HG03135 (cell line): ENCODE results near the gene TMEM114.

Experiments
- ATAC-seq: cut with Tn5 transposase; IDR thresholded peaks from one replicate; pipeline ENCODE4 v1.9.1; 2021; ENCODE audit warnings: mild to moderate bottlenecking, moderate library complexity; ENCODE audit not compliant: unreplicated experiment

TMEM114 gene

DNA sequence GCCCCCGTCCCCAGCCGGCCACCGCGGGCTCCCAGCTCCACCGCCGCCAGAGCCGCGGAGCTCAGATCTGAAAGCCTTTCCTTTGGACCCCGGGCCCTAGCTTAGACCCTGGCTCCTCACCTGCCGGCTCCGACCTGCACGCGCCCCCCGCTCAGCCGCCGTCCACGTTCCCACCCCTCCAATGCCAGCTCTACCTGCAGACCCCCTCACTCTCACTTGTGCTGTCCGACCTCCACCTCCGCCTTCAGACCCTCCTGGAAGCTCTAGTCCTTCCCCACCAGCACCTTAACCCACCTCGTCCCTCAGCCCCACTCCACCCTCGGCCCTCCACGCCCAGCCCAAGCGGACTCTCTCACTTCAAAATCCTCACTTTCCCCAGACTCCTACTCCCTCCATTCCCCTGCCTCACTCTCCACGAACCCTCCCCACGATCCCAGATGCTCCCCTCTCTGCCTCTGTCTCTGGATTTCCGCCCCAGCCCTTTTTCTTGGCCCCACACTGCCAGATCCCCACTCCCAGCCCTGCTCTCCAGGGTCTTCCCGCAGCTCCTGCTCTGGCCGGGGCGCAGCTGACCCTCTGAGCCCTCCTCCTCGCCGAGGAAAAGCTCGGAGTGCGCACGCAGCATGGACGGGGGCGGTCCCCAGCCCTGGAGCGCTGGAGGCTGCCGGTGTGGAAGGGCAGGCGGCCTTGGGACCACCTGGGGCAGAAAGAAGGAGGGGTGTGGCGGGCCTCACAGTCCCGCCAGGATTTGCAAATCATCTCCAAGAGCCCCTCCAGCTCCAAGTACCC is at the start of gene TMEM114:
Gene TMEM114, minus strand, starts transcription at position 612 of the 789 bp plus-strand sequence. CDS start 673 bp downstream, outside the sequence.
- no peak for ATAC-seq

DNA sequence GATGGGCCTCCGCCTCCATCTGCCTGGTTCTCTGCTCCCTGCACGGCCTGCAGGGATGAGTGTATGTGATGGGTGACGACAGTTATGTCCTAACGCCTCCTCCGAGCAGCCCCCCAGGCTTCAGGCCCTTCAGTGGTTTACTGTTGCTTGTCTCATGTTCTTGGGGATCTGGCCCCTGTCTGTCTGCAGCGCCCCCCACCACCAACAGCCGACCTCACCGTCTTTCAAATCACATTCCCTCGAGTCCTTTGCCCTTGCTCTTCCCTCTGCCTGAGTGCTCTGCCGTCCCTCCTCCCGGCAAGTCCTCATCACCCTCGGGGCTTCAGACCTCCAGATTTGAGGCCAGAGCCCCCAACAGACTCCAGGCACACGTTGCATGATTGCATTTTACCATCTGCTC is 49.4 kb upstream of the TMEM114 start:
- ATAC-seq: no peak

DNA sequence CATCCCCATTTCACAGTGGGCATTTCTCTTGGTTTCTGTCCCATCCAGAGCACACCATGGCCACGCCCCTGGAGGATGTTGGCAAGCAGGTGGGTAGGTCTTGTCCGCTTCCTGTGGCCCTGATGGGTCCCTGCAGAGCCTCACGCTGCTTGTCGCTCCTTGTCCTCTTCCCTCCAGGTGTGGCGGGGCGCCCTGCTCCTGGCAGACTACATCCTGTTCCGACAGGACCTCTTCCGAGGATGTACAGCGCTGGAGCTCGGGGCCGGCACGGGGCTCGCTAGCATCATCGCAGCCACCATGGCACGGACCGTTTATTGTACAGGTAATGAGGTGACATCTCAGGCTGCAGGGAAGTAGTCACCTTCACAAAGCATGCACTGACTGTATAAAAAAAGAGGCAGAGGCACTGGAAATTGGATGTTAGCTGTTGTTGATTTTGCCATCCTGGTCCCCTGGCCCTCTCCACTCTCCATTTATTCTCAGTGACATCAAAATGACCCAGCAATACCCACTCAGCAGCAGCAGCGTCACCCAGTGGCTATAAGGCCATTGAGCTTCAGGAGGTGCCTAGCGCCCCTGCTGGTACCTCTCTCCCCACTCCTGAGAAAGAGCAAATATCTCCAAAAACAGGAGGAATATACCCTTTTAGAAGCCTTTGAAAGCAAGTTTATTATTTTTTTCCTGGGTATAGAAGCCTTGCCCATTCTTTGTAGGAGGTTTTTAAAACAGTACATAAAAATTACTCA is 44.9 kb upstream of the TMEM114 start:
- no peak for ATAC-seq

DNA sequence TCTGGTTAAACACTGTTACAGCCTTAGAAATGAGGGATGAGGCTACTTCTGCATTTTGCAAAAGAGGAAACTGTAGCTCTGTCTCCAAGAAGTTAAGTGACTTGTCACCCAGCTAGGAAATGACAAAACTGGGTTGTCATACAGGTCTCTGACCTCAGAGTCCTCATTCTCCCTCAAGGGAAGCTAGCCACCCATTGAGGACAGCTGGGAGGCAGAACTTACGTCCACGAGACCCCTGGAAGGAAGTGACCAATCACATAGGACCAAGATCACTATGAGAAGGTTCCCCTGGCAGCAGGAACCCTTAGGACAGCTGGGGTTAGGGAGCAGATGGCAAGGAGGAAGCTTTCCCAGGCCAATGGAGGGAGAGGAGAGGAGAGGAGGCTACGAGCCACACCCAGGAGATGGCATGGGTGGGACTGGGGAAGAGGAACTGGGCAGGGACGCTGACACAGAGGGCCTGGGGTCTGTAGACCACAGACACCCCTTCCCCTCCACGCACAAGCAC is 42.4 kb upstream of the TMEM114 start:
- ATAC-seq: no peak

DNA sequence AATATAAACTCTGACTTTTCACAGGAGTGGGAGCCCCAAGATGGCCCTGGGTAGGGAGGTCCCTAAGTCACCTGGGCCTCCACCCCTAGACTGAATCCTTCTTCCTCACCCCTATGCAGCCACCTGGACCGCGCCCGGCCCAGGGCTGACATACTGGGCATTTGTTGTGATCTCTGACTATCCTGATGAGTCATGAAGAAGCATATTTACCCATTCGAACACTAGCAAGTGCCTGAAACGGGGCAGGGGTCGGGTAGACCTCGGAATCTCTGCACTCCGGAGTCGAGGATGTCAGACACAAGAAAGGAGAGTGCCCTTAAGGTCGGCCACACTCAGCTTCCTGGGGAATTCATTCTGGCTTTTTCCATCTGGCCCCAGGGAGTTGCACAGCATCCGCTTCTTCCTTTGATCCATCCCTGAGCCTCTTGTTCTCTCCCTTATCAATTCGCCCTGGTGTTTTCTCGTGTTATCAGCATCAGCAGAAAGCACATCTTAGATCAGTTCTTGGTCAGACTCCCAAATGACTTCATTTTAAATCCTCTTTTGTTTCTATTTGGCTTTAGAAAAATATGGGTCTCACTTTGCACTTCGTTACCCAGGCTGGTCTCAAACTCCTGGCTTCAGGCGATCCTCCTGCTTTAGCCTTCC is 41.6 kb upstream of the TMEM114 start:
- ATAC-seq: no peak

DNA sequence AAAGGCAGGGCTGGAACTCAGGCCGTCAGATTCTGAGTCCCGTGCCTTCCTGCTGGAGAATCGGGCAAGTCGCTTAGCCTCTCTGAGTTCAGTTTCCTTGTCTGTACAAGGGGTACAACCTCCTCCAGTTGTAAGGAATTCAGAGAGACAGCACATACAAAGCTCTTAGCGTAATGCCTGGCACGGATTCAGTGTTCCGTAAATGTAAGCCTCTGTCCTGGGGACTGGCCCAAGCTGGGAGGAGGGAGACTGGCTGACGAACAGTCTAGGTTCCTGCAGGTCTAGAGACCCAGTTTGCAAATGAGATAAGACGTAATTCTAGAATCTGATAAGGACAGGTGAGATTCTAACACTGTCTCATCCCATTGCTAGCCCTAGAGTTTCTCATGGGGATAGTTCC is 41.1 kb upstream of the TMEM114 start:
- ATAC-seq: no peak

DNA sequence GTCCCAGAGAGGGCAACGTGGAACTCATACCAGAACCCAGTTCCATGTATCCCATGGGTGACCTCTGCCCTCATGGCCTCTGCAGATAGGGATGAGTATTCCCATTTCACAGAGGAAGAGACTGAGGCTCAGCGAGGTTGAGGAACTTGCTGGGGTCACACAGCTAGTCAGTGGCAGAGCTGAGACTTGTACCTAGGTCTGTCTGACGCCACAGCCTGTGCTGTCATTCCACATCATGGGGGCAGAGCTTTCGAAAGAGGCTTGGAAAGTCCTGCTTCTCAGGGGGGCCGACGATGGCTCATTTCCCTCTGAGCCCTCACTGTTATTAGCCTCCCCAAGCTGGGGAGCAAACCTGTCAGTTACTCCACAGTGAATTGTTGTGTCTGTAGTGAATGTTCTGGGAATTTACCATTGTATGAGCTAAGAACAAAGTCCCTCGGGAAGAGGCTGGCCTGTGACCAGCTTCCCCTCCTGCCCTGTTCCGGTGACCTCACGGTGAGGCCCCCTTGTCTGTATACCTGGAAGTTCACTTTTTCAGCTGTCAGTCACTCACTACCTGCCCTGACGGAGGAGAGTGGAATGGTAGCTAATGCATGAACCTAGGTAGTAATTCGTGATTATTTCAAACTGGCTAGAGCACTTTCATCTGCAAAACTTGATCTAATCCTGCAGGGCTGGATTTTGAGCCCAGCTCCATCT is 40.1 kb upstream of the TMEM114 start:
- no peak for ATAC-seq

DNA sequence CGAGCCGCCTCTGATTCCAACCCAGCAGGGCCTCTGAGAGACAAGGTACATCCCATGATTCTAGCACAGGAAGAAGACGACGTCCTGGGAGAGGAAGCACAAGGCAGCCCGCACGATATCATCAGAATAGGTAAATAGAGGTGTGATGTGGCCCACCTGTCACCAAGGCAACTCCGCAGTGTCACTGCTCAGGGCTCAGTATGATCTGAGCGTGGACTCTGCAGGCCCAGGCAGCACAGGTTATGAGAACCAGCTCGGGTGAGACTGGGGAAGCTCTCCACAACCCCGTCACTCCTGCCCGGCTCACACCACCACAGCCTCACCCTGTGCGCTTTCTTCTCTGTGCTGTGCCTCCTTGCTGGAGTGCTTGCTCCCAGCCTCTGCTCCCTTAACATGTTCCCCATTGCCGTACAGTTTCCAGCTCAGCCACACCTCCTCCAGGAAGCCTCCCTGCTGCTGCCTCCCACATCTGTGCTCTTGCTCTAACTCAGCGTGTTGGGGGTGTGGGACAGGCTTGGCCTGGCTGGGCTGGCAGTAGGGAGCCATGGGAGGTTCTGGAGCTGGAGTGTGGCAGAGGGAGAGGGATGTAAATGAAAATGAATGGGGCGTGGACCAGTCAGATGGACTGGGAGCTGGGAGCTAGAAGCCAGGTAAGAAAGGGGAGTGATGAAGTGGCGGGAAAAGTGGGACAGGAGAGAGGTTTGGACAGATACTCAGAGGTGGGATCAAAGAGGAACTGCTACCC is 38.8 kb upstream of the TMEM114 start:
- ATAC-seq: no peak

DNA sequence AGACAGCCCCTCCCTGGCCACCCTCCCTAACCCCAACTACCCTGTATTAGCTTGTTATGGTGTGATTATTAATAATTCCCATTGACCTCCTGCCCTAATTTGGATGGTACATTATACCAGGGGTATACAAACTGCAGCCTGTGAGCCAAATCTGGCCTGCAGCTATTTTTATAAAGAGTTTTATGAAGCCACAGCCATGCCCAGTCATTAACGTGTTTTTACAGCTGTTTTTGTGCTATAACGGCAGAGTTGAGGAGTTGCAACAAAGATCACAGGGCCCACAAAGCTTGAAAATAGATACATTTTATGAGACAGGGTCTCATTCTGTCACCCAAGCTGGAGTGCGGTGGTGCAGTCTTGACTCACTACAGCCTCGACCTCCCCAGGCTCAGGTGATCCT is 37.1 kb upstream of the TMEM114 start:
- no peak for ATAC-seq

DNA sequence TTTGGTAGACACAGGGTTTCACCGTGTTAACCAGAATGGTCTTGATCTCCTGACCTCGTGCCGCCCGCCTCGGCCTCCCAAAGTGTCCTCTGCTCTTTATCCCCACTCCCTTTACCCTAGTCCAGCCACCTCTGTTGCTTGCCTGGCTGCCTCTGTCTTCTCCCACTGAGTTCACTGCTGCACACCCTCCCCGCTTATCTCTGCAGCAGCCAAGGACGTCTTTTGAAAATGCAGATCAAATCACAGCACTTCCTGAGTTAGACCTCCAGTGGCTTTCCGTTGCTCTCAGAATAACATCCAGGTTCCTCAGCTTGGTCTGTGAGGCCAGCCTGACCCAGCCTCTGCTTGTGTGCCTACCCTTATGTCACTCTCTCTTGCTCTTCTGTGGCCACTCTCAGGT is 36.6 kb upstream of the TMEM114 start:
- ATAC-seq: no peak

DNA sequence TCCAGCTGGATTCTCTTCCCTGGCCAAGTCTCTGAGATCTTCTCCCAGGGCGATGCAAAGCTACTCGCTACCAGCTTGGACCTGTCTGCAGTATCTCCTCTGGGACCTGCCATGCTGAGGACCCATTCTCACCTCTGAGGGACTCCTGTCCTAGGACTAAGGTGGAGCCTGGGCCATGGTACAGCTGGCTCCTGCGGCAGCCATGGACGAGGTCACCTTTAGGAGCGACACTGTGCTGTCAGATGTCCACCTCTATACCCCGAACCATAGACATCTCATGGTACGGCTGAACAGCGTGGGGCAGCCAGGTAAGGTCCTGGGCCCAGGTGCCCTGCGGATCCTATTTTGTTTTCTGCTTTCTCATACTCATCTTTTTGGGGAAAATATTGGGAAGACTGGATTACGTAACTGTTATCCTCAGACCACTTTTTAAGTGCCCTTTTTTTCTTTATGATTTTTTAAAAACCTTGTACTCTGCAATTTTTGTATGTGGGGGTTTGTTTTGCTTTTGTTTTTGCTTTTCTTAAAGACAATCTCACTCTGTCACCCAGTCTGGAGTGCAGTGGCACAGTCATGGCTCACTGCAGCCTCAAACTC is 35.3 kb upstream of the TMEM114 start:
- no peak for ATAC-seq

DNA sequence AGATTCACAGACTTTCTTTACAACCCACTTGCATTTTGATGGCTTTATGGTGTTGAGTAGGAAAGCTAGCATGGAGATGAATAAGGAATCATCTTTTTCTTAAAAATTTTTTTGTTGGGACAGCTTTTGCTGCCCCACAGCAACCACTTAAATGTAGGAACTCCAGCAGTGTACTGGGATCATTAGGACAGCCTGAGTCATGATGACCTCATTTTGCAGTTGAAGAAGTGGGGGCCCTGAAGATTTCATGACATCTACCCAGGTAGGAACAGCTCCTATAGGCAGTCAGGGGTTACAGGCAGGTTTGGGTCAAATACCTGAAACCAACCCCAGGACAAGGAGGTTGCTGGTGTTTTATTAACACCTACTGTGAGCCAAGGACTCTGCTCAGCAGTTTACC is 33.3 kb upstream of the TMEM114 start:
- no peak for ATAC-seq

DNA sequence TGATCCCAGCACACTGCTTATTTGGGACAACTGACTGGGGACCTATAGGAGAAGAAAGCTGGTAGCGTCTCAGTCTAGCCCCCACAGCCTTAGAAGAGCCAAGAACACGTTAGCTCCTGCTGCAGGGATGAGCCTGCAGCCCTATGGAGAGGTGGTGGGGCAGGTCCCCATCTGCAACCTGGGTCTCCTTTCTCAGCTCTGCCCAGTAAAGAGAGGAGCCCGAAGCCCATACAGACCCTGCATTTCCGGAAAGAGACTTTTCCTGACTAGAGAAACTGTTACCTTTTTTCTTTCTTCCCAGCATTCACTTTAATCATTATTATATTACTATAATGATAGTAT is 32.0 kb upstream of the TMEM114 start:
- peak; percentile 12 for ATAC-seq

DNA sequence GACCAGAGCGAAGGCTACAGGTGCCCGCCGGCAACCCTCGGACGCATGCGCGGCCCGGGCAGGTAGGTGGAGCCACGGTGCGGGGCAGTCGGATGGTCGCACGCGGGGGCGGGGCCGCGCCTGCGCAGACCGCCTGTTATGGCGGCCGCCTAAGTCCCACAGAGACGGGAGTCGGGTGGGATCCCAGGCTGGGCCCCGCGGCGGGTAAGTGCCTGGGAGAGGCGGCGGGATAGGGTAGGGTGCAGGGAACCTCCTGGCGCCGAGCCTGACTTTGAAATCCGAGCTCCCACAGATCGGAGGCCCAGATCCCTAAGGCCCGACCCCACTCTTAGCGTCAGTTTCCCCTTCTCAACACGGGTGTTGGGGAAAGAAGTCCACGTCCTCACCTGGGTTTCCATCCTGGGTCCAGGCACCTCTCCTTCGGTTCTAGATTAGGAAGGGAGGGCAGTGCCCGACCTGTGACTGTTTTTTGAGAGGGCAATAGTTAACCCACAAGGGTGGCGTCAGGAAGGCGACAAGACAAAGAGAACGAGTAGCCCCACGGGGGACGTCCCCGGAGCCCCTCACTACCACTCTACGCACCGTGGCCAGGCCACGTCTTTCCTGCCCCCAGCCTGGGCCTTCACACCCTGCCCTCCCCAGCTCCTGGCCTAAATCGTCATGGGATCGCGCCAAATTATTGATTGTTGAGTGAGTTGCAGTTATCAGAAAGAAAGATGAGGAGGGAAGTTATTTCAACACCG is 31.4 kb upstream of the TMEM114 start, which contains the start of gene METTL22:
Gene METTL22, plus strand, starts transcription at position 127 of the 743 bp plus-strand sequence. CDS start 3,968 bp downstream, outside the sequence.
- peak; percentile 93 for ATAC-seq

DNA sequence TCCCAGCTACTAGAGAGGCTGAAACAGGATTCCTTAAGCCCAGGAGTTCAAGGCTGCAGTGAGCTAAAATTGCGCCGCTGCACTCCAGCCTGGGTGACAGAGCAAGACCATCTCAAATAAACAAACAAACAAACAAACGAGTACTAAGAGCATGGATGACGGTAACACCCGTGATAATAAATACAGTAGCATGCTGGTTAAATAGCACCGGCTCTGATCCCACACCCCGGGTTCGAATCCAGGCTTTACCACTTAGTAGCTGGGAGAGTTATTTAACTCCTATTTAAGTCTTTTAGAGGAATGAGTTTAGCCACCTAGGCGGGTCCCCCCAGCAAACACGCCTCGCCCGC is 30.9 kb upstream of the TMEM114 start:
- ATAC-seq: no peak

DNA sequence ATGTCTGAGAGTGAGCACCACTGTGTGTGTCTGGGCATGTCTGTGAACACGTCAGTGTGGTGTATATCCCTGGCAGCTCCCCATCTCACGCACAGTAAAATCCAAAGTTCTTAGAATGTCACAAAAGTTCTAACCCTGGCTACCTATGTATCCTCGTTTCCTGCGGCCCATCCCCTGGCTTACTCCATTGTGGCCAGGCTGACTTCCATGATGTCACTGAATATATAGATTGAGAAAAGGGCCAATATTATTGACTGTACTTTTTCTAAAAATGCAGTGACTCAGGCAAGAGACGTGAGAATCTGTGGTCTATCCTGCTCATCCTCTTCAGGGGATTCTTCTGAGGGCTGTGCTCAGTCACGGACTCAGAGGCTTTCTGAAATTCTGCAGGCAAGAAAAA is 30.2 kb upstream of the TMEM114 start:
- ATAC-seq: no peak

DNA sequence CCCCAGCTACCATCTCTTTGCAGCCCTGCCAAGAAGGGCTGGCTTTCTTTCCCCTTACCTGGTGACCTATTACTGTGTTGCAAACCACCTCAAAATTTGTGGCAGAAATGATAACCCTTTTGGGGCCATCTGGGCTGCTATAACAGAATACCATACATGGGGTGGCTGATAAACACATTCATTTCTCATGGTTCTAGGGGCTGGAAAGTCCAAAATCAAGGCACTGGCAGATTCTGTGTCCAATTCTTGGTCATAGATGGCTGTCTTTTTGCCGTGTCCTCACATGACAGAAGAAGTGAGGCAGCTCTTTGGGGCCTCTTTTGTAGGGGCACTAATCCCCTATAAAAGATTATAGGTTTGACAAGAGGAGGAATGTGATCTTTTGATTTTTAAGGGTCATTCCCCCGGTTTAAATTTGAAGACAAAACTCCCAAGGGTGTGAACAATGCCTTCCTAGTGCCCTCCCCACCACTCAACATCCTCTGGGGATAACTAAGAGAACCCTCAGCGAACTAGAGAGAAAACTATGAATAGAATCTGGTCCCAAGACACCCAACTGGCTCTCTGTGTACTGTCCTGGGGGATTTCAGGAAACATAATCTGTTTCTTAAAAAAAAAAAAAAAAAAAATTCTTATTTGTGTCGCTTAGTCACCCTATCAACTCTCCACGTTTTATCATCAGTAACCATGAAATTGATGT is 29.5 kb upstream of the TMEM114 start:
- ATAC-seq: no peak

DNA sequence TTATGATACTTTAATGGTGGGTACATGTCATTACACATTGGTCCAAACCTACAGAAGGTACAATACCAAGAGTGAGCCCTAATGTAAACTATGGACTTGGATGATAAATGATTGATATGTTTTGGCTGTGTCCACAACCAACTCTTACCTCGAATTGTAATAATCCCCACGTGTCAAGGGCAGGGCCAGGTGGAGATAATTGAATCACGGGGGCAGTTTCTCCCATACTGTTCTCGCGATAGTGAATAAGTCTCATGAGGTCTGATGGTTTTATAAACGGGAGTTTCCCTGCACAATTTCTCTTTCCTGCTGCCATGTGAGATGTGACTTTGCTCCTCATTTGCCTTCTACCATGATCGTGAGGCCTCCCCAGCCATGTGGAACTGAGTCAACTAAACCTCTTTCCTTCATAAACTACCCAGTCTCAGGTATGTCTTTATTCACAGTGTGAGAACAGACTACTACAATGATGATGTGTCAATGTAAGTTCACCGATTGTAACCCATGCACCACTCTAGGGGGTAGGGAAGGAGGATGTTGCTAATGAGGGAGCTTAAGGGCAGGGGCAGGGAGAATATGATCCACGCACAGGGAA is 24.2 kb upstream of the TMEM114 start:
- no peak for ATAC-seq
